ENCODE measurements around the gene JUN. TPM values are rescaled to one million over a fixed set of nuclear protein-coding genes. Genes with fewer than 3 reads are reported as not detected.

Gene JUN
- total RNA-seq, 1 experiment from 2014 or later = 14.2 TPM

DNA sequence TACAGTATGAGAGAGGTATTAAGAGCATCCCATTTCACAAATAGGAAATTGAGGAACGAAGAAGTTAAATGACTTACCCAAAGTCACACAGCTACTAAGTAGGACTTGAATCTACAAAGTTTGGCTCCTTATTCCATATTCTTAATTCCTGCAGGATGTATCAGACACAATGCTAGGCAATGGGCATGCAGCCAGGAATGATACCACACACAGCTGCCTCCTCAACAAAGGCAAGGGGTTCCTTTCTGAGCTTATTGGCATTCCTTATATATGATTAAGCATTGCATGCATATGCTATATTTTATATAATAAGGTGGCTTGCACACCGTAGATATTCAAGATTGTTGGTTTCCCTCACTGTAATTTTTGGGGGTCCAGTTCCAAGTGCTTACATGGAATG, 34.2 kb upstream of the JUN start:
- H2BK120ac ChIP-seq (ENCODE audit: low read depth, low read length, poor library complexity, severe bottlenecking) = no peak overlapping the region
- H3K56ac ChIP-seq (ENCODE audit: insufficient read length, low read depth, low read length) = no peak overlapping the region
- no peak overlapping the region for H3K23ac ChIP-seq (ENCODE audit: insufficient read length, low read depth, low read length)
- no peaks in the 10 kb centered on the region for H3K9me3 ChIP-seq (ENCODE audit: control insufficient read depth, low read depth, low read length)
- no peak overlapping the region for H2BK5ac ChIP-seq (ENCODE audit: insufficient read length, low read length)
- H2BK20ac ChIP-seq (ENCODE audit: low read depth, low read length, poor library complexity, severe bottlenecking) = no peak overlapping the region
- H4K20me1 ChIP-seq (ENCODE audit: control insufficient read depth, insufficient read depth, insufficient read length) = no peaks in the 10 kb centered on the region
- H3K79me2 ChIP-seq (ENCODE audit: insufficient read depth, low read length) = no peaks in the 10 kb centered on the region
- WGBS (ENCODE audit: extremely low coverage, insufficient read length, low lambda C conversion rate) = no CpG with 5 or more reads among the region's 2 CpGs
- H3K4ac ChIP-seq (ENCODE audit: low read depth, low read length) = no peak overlapping the region
- no peak overlapping the region for H3K18ac ChIP-seq (ENCODE audit: insufficient read length, low read depth, low read length)
- H3K27ac ChIP-seq (ENCODE audit: insufficient read length, low read depth, low read length) = no peak overlapping the region
- H3K4me2 ChIP-seq (ENCODE audit: insufficient read depth, insufficient read length, low read length) = no peak overlapping the region
- no peak overlapping the region for H3K27ac Mint-ChIP-seq
- no peaks in the 10 kb centered on the region; a peak in 2 of 5 replicates for H3K9me3 Mint-ChIP-seq
- no peak overlapping the region for H3K14ac ChIP-seq (ENCODE audit: insufficient read depth, low read length)
- H4K5ac ChIP-seq (ENCODE audit: insufficient read length, low read depth, low read length) = no peak overlapping the region
- H2AFZ ChIP-seq (ENCODE audit: low read length) = no peak overlapping the region
- no peaks in the 10 kb centered on the region for H3K79me1 ChIP-seq (ENCODE audit: insufficient read depth, low read depth, low read length, poor library complexity, severe bottlenecking)
- peaks cover 29% of the 10 kb centered on the region for H3K27me3 Mint-ChIP-seq (ENCODE audit: low read depth)
- no peak overlapping the region for H3T11ph ChIP-seq (ENCODE audit: low read length)
- DNase-seq = no peak
- no peaks in the 10 kb centered on the region; the same call in 1 of the 2 replicates for H3K27me3 ChIP-seq (ENCODE audit: insufficient read depth, low read length)
- H4K8ac ChIP-seq (replicated peaks; ENCODE audit: insufficient read length, low read depth, low read length) = no peak overlapping the region
- peaks cover 20 to 25% of the 10 kb centered on the region in 2 experiments for H3K4me1 Mint-ChIP-seq
- no peak overlapping the region for H3K4me3 Mint-ChIP-seq
- peaks cover 16% of the 10 kb centered on the region for H3K23me2 ChIP-seq (ENCODE audit: insufficient read length, low read depth, low read length, poor library complexity, severe bottlenecking)
- no peak overlapping the region for H2AK5ac ChIP-seq (ENCODE audit: insufficient read length, low read length)
- no peak overlapping the region for H2BK15ac ChIP-seq (ENCODE audit: low read depth, low read length)
- no peak overlapping the region for H4K91ac ChIP-seq (ENCODE audit: insufficient read length, low read depth, low read length)
- TF ChIP-seq, protein P1, sequence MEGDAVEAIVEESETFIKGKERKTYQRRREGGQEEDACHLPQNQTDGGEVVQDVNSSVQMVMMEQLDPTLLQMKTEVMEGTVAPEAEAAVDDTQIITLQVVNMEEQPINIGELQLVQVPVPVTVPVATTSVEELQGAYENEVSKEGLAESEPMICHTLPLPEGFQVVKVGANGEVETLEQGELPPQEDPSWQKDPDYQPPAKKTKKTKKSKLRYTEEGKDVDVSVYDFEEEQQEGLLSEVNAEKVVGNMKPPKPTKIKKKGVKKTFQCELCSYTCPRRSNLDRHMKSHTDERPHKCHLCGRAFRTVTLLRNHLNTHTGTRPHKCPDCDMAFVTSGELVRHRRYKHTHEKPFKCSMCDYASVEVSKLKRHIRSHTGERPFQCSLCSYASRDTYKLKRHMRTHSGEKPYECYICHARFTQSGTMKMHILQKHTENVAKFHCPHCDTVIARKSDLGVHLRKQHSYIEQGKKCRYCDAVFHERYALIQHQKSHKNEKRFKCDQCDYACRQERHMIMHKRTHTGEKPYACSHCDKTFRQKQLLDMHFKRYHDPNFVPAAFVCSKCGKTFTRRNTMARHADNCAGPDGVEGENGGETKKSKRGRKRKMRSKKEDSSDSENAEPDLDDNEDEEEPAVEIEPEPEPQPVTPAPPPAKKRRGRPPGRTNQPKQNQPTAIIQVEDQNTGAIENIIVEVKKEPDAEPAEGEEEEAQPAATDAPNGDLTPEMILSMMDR (conservative IDR thresholded peaks at IDR 0.05) = no peak
- H2BK12ac ChIP-seq (ENCODE audit: insufficient read length, low read depth, low read length) = no peak overlapping the region
- no peaks in the 10 kb centered on the region; a peak in 1 of 7 replicates for H3K36me3 Mint-ChIP-seq (ENCODE audit: insufficient read depth in 1 of 3, low read depth in 3 of 3)
- H3K4me1 ChIP-seq (ENCODE audit: insufficient read depth, low read length) = no peaks in the 10 kb centered on the region
- no peak overlapping the region for H3K9ac ChIP-seq (ENCODE audit: extremely low read depth, insufficient read length, low read length)

Measured in H9 (cell line).